Measurements from ENCODE around the gene TMEM72.

Gene TMEM72

DNA sequence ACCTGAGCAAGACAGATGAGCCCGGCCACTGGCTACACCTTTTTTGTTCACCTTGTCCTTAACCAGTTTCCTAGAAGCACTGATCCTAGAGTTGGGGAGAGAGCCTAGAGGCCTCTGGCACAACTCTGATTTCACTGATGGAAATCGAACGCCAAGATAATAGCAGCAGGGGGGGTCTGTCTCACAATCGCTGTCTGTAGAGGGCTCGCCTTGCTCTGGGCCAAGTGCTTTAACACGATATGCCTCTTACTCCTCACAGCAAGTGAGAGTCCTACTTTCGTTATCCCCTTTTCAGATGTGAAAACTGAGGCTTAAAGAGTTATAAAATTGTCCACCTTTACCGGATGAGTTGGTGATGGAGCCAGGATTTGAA lies 48.9 kb downstream of the TMEM72 start:
- DNase-seq (ENCODE audit: low spot score), result no peak
- TF ChIP-seq, protein P1, sequence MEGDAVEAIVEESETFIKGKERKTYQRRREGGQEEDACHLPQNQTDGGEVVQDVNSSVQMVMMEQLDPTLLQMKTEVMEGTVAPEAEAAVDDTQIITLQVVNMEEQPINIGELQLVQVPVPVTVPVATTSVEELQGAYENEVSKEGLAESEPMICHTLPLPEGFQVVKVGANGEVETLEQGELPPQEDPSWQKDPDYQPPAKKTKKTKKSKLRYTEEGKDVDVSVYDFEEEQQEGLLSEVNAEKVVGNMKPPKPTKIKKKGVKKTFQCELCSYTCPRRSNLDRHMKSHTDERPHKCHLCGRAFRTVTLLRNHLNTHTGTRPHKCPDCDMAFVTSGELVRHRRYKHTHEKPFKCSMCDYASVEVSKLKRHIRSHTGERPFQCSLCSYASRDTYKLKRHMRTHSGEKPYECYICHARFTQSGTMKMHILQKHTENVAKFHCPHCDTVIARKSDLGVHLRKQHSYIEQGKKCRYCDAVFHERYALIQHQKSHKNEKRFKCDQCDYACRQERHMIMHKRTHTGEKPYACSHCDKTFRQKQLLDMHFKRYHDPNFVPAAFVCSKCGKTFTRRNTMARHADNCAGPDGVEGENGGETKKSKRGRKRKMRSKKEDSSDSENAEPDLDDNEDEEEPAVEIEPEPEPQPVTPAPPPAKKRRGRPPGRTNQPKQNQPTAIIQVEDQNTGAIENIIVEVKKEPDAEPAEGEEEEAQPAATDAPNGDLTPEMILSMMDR (IDR thresholded peaks at IDR 0.05), result no peak
- peak overlapping the region; percentile 78 to 91 for H3K27ac ChIP-seq
- peak overlapping the region; percentile 94 for H3K4me3 ChIP-seq

DNA sequence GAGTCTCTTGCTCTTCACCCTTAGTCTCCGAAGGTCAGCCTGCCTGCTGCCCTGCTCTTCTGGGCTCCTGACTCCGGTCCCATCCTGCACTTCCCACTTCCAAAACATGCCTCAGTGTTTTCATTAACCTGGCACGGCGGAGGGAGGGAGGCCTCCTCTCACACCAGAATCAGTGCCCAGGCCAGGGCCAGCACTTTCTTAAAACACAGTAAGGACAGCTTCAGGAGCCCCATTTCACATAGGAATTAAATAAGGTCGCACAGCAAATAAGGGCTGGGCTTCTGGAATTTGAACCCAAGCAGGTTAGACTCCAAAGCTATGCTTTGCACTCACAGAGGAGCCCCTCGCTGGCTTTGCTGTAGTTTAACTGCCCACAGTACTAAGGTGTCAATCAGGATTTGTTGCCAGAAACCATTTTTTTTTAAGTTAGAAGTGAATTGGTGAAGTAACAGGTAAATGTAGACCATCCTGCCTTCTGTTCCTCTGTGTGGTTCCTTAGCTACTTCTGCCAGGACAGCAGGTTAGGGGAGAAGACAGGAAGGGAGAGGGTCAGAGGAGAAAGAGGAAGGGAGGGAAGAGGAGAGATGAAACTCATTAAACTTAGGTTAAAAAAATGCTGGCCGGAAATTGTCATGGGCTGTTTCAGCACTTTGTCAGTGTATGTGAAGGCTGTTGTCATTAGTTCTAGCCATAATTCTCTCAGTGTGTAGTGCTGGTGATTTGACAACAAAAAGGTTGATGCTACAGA lies 49.5 kb downstream of the TMEM72 start:
- TF ChIP-seq, protein P1 (IDR thresholded peaks at IDR 0.05), result no peak
- DNase-seq (ENCODE audit: low spot score), result peak; percentile 72
- H3K27ac ChIP-seq, result peak overlapping the region; percentile 78 to 91
- peak overlapping the region; percentile 94 for H3K4me3 ChIP-seq

DNA sequence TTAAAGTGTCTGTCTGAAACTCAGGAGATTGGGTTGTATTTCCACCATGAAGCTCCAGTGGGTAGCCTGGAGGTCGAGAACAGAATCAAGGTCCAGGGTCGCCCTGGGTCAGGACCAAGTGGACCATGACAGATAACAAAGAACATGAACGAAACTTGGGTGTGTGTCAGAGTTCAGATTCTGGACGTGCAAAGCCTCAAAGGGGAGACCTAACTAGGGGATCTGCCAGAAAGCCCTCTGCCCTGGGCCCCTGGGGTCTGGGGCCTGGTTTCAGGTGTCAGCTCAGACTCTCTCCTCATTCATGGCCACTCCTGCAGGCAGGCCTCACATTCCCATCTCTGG lies 50.1 kb downstream of the TMEM72 start:
- Histone ChIP-seq H3K4me3 (peak overlapping the region; percentile 94), H3K27ac (peak overlapping the region; percentile 78 to 91)
- peak; percentile 55 for DNase-seq (ENCODE audit: low spot score)
- TF ChIP-seq, protein P1 (IDR thresholded peaks at IDR 0.05), result no peak

DNA sequence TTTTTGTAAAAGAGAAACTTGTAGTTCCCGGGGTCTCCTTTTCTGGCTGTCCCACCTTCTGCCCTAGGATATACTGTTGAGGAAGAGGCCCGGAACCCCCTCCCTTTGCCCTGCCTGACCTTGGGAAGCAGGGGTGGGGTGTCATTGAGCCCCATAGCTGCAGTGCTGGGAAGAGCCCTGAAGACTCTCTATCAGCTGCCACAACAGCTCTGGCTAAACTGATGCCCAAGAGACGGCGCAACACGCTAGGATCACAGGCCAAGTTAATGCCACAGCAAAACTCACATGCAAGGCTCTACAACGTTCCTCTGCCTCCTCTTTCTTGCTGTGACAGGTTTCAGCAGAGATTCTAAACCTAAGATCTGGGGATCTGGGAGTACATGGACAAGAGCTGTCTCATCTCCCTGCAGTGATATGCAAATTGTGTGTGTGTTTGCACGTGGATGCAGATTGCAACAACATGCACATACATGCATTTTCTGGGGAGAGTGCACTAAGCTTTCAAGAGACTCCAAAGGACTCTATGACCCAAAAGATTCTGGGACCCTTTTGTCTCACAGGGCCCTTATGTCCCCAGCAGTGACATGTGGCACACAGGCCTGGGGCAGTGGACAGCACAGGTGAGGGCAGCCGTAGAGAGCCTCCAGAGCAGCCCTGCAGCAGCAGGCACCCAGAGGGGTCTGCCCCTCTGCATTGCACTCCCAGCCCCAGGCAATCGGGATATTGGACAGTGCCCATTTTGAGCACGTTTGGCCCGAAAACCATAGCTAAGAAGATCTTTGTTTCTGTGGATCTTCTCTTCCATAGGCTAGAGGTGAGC lies 51.0 kb downstream of the TMEM72 start:
- TF ChIP-seq, protein P1 (IDR thresholded peaks at IDR 0.05), result no peak
- Histone ChIP-seq H3K27ac (peak overlapping the region; percentile 1 to 92), H3K4me3 (peak overlapping the region; percentile 94)
- DNase-seq (ENCODE audit: low spot score), result peak; percentile 59

DNA sequence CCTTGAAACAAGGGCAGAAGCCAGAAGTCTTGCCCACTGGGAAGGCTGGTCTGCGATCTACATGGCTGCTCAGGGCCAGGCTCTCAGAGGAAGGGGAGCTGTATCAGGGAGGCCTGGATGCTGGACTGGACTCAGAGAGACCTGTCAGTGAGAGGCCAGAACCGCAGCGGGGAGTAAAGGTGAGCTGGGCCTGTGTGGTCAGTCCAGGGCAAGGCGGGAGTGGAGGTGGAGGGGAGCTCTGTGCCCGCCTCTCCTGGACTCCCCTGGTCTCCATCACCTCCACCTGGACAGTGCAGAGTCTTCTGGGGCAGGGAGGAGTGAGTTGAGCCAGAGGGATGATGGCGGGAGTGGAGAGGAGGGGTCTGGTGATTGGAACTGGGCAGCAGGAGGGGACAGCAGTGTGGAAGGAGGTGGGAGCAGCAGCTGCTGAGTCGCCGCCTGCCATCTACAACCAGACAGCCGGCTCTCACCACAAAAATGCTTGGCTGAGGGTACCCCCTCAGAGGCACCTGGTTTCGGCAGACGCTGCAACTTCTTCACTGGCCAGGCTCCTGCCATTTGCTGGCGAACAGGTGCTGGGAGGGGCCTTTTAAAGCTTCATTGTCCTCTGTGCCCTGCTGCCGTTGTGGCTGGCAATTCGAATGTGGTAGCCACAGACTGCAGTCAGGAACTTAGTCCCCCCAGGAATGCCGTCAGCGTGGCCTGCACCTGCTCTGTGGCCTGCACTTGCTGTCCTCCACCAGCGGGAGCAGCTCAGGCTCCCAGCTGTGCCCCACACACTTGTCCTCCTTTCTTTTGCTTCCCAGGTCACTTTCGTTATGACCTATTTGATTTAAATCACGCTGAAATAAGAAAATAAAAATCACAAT lies 52.0 kb downstream of the TMEM72 start:
- H3K27ac ChIP-seq, result peak overlapping the region; percentile 86 to 92
- TF ChIP-seq, protein P1 (IDR thresholded peaks at IDR 0.05), result no peak
- peak overlapping the region; percentile 94 for H3K4me3 ChIP-seq
- no peak for DNase-seq (ENCODE audit: low spot score)

DNA sequence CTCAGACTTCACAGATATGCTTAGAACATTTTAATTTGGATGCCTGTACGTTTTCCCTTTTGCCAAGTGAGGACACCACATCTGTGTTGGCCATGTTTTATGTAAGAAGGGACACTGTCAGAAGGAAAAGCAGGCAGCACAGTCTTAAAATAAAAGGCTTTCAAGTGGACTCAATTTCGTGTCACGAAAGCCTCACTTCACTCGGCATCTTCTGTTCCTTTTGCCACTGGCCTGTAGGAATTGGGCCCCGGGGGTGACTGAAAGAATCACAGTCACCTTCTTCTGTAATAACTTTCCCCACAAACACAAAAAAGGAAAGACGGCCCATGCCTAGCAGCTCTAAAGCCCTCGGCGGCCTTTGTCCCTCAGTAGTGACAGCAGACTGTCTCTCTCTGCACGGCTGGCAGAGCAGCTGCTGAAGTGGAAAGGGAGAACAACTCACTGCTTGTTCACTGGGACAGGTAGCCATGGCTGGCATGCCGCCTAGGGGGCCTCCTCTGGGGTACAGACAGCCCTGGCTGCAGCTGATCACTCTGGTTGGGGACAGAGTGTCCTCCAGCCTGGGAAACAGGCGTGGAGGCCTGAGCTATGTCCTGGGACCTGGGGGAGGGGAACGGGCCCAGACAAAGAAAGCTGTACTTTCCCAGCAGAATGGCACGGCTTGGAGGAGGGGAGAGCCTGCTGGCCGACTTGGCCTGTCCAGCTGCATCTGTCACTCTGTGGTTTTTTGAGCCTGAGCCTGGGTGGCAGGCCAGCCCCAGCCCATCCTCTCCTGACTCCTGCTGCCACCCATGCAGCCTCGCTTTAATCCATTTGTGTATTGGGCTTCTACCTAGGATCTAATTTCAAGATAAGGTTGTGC lies 52.9 kb downstream of the TMEM72 start:
- peak overlapping the region; percentile 86 to 92 for H3K27ac ChIP-seq
- peak; percentile 90 for DNase-seq (ENCODE audit: low spot score)
- H3K4me3 ChIP-seq, result peak overlapping the region; percentile 94
- TF ChIP-seq, protein P1 (IDR thresholded peaks at IDR 0.05), result no peak

All from coronary artery (tissue), 2 donors.